HepG2 (cell line): ENCODE data around the gene YIPF3. TPM values are rescaled to one million over a fixed set of nuclear protein-coding genes. Genes with fewer than 3 reads are reported as not detected.

Source experiments
- BRD4 ChIP-seq: sonication (generic); formaldehyde crosslinking; IDR thresholded peaks from 2 replicates; pipeline ENCODE4 v1.4.0; 2020; ENCODE audit warnings: missing genetic modification reagents
- CCDC6 ChIP-seq: sonication (generic); formaldehyde crosslinking; IDR thresholded peaks from 2 replicates; pipeline ENCODE4 v1.8.1; 2022; ENCODE audit warnings: mild to moderate bottlenecking, missing genetic modification reagents, moderate library complexity
- GATAD1 ChIP-seq: IDR thresholded peaks from 2 replicates; pipeline ENCODE4 v1.6.1; 2016; ENCODE audit warnings: missing genetic modification reagents, missing compliant biosample characterization
- GLI4 ChIP-seq: sonication (generic); formaldehyde crosslinking; IDR thresholded peaks from 2 replicates; pipeline ENCODE4 v1.5.1; 2020; ENCODE audit warnings: missing genetic modification reagents, mild to moderate bottlenecking, moderate library complexity, borderline replicate concordance
- HDAC2 ChIP-seq: sonication (generic); formaldehyde crosslinking; IDR thresholded peaks from 2 replicates; pipeline ENCODE4 v1.4.0; 2020; ENCODE audit warnings: missing genetic modification reagents
- HMGXB3 ChIP-seq: sonication (generic); formaldehyde crosslinking; IDR thresholded peaks from 2 replicates; pipeline ENCODE4 v1.4.0; 2020; ENCODE audit warnings: missing genetic modification reagents, borderline replicate concordance
- PRDM10 ChIP-seq: sonication (generic); formaldehyde crosslinking; IDR thresholded peaks from 2 replicates; pipeline ENCODE4 v1.4.0; 2020; ENCODE audit warnings: low read depth, missing genetic modification reagents
- SAP130 ChIP-seq: IDR thresholded peaks from 2 replicates; pipeline ENCODE4 v1.6.1; 2016; ENCODE audit warnings: low read depth
- SIX1 ChIP-seq: sonication (generic); formaldehyde crosslinking; IDR thresholded peaks from 2 replicates; pipeline ENCODE4 v1.4.0; 2020; ENCODE audit warnings: missing genetic modification reagents, borderline replicate concordance
- ZMAT3 ChIP-seq: sonication (generic); formaldehyde crosslinking; conservative IDR thresholded peaks from 2 replicates; pipeline ENCODE4 v1.7.0; 2021; ENCODE audit warnings: missing genetic modification reagents
- ZNF276 ChIP-seq: sonication (generic); formaldehyde crosslinking; IDR thresholded peaks from 2 replicates; pipeline ENCODE4 v1.4.0; 2020; ENCODE audit warnings: mild to moderate bottlenecking, low read depth, missing genetic modification reagents
- ZNF335 ChIP-seq: sonication (generic); formaldehyde crosslinking; IDR thresholded peaks from 2 replicates; pipeline ENCODE4 v1.4.0; 2020; ENCODE audit warnings: missing genetic modification reagents
- ZNF547 ChIP-seq: sonication (generic); formaldehyde crosslinking; IDR thresholded peaks from 2 replicates; pipeline ENCODE4 v1.5.1; 2020; ENCODE audit warnings: mild to moderate bottlenecking, missing genetic modification reagents
- ZNF580 ChIP-seq: IDR thresholded peaks from 2 replicates; pipeline ENCODE4 v1.6.1; 2016; ENCODE audit warnings: low read depth, borderline replicate concordance
- ZNF710 ChIP-seq: sonication (generic); formaldehyde crosslinking; IDR thresholded peaks from 2 replicates; pipeline ENCODE4 v1.5.0; 2020; ENCODE audit warnings: mild to moderate bottlenecking, missing genetic modification reagents, borderline replicate concordance
- ZNF775 ChIP-seq: sonication (generic); formaldehyde crosslinking; IDR thresholded peaks from 2 replicates; pipeline ENCODE4 v1.4.0; 2020; ENCODE audit warnings: missing genetic modification reagents, mild to moderate bottlenecking, moderate library complexity, borderline replicate concordance
- polyA plus RNA-seq, 8 experiments: library from polyadenylated mRNA; depleted of rRNA in 3 of 8; stranded (reverse) in 7 of 8; unstranded in 1 of 8; fragments of >200 nt; fragmentation: Illumina TruSeq in 4 of 8; extraction: Trizol in 4 of 8; gene quantifications; 2 replicates each; pipeline versions ENCODE4 v1.2.1 to v1.2.3, GENCODE V29; 2011 to 2016; ENCODE audit warnings: low read depth in 4 of 8, missing spikeins in 1 of 8, mixed read lengths in 1 of 8; ENCODE audit not compliant: insufficient read depth in 1 of 8
- total RNA-seq, 5 experiments: library from RNA; depleted of rRNA; stranded (reverse); fragments of >200 nt; fragmentation: Illumina TruSeq; extraction: Trizol; gene quantifications; 2 replicates each; pipeline ENCODE4 v1.2.3, GENCODE V29; 2016; ENCODE audit warnings: low read depth in 1 of 5

Gene YIPF3
- total and polyA plus RNA-seq, 2 of the 13 experiments (the other 11 are each of a cell fraction or from before 2014, with no cell fraction given) = 107 to 206 TPM

GRCh38 chr6:43488667-43489276 lies 28.0 kb downstream of the YIPF3 start (continued):
- TF ChIP-seq ZNF710 (CRISPR knock-in tag) (peak; percentile 72), HDAC2 (CRISPR knock-in tag) (peak; percentile 86), CCDC6 (CRISPR knock-in tag) (no peak), HMGXB3 (peak; percentile 17; the same call in 1 of the 2 replicates), ZNF547 (CRISPR knock-in tag) (0 out of 2 replicates have a peak, but pooled peaks have one; percentile 31), GATAD1 (CRISPR knock-in tag) (peak; percentile 14; the same call in 1 of the 2 replicates), ZNF580 (CRISPR knock-in tag) (peak; percentile 41; the same call in 1 of the 2 replicates), ZMAT3 (CRISPR knock-in tag) (peak; percentile 75), PRDM10 (0 out of 2 replicates have a peak, but pooled peaks have one; percentile 49), BRD4 (CRISPR knock-in tag) (no peak), ZNF335 (CRISPR knock-in tag) (0 out of 2 replicates have a peak, but pooled peaks have one; percentile 31), GLI4 (CRISPR knock-in tag) (peak; percentile 17; the same call in 1 of the 2 replicates), ZNF276 (CRISPR knock-in tag) (no peak), SAP130 (CRISPR knock-in tag) (peak; percentile 88), SIX1 (CRISPR knock-in tag) (0 out of 2 replicates have a peak, but pooled peaks have one; percentile 8), ZNF775 (CRISPR knock-in tag) (no peak)
